Activated CD4-positive, alpha-beta T cell treated with anti-CD3 and anti-CD28 coated beads for 36 hours (primary cell): ENCODE measurements around the gene PLXNB3. TPM values are rescaled to one million over a fixed set of nuclear protein-coding genes. Genes with fewer than 3 reads are reported as not detected.
"Not testable (repeated sequence)": the region's sequence is repeated elsewhere in the genome, so short reads cannot be mapped to it uniquely, and the experiment has no call there.

ENCODE experiments used
- ATAC-seq: fragments of 200-7000 bp; cut with Tn5 transposase; one replicate; pipeline ENCODE4 v1.10.0; 2021; ENCODE audit warnings: mild to moderate bottlenecking, moderate library complexity
- CTCF ChIA-PET: fragments of 350-600 bp; sonication (Branson Sonifier 250); formaldehyde crosslinking; loops from one replicate; lab custom pipeline; 2021; ENCODE audit warnings: antibody characterized with exemption; lab: Charles Lee
- POLR2A ChIA-PET: fragments of 350-600 bp; sonication (Branson Sonifier 250); formaldehyde crosslinking; loops from one replicate; lab custom pipeline; 2021; ENCODE audit warnings: antibody characterized with exemption, inconsistent platforms; lab: Charles Lee
- DNase-seq: peaks from one replicate; pipeline ENCODE4 v3.0.0-alpha.2; 2020
- H3K27ac Mint-ChIP-seq: one replicate; pipeline ENCODE4 v1.8.0; 2021; ENCODE audit warnings: mixed read lengths
- H3K27me3 Mint-ChIP-seq: one replicate; pipeline ENCODE4 v1.8.0; 2021; ENCODE audit warnings: mixed read lengths
- H3K36me3 Mint-ChIP-seq: one replicate; pipeline ENCODE4 v1.8.0; 2021; ENCODE audit warnings: low read depth, mixed read lengths
- H3K4me1 Mint-ChIP-seq: one replicate; pipeline ENCODE4 v1.8.0; 2021; ENCODE audit warnings: mixed read lengths
- H3K4me3 Mint-ChIP-seq: one replicate; pipeline ENCODE4 v1.8.0; 2021; ENCODE audit warnings: mild to moderate bottlenecking, moderate library complexity, mixed read lengths
- H3K9me3 Mint-ChIP-seq: one replicate; pipeline ENCODE4 v1.8.0; 2021; ENCODE audit warnings: low read depth, mixed read lengths
- intact Hi-C, 2 experiments: fragments of 100-400 bp; cut with DNase I in 1 of 2; cut with micrococcal nuclease in 1 of 2; formaldehyde crosslinking; loops; one replicate each; pipeline versions ENCODE4 v1.14.2 to v1.15.1; 2022 to 2024; cut with DNase I, micrococcal nuclease
- total RNA-seq, 2 experiments: library from RNA; stranded (reverse); gene quantifications; one replicate each; pipeline ENCODE4 v1.2.3, GENCODE V29; 2021

The PLXNB3 gene
- total RNA-seq, 2 experiments from 2014 or later: 1.6 to 2.4 TPM

DNA sequence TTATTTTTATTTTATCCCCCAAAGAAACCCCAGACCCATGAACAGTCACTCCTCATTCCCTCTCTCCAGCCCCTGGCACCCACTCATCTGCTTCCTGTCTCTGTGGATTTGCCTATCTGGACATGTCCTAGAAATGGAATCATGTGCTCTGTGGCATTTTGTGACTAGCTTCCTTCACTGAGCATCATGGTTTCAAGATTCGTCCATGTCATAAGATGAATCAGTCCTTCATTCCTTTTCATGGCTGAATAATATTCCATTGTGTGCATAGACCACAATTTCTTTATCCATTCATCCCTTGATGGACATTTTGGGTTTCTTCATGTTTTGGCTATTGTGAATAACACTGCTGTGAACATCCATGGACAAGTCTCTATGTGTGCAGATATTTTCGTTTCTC, 29.2 kb upstream of the PLXNB3 start:
- DNase-seq (no peak), ATAC-seq (no peak)
- H3K9me3 Mint-ChIP-seq: peaks cover 3% of the 10 kb centered on the region
- peaks cover 12% of the 10 kb centered on the region for H3K36me3 Mint-ChIP-seq
- peaks cover 30% of the 10 kb centered on the region for H3K4me1 Mint-ChIP-seq
- H3K27ac Mint-ChIP-seq: no peak overlapping the region
- ChIA-PET POLR2A (no interaction called here), CTCF (interaction anchor here (0.7 kb wide), 1 partner anchor 52 kb away, joined by 3 read pairs; no protein-coding TSS in a partner anchor)
- intact Hi-C loops: no loop called here
- no peaks in the 10 kb centered on the region for H3K27me3 Mint-ChIP-seq
- H3K4me3 Mint-ChIP-seq: no peak overlapping the region

DNA sequence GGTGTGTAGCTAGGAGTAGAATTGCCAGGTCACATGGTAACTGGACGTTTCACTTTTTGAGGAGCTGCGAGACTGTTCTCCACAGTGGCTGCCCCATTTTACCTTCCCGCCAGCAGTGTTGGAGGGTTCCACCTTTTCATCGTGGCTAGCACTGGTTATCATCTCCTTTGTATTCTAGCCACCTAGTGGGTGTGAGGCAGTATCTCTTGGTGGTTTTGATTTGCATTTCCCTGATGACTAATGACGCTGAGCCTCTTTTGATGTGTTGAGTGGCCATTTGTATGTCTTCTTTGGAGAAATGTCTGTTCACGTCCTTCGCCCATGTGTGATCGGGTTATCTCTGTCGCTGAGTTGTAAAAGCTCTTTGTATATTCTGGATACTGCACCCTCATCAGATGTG, 28.8 kb upstream of the PLXNB3 start:
- POLR2A ChIA-PET: no interaction called here
- H3K36me3 Mint-ChIP-seq: peaks cover 12% of the 10 kb centered on the region
- peaks cover 35% of the 10 kb centered on the region for H3K4me1 Mint-ChIP-seq
- intact Hi-C loops: no loop called here
- peak; percentile 76 for ATAC-seq
- DNase-seq: peak; percentile 9
- peaks cover 3% of the 10 kb centered on the region for H3K9me3 Mint-ChIP-seq
- no peak overlapping the region for H3K27ac Mint-ChIP-seq
- no peak overlapping the region for H3K4me3 Mint-ChIP-seq
- H3K27me3 Mint-ChIP-seq: no peaks in the 10 kb centered on the region
- CTCF ChIA-PET: interaction anchor here (0.7 kb wide), 1 partner anchor 51 kb away, joined by 3 read pairs; no protein-coding TSS in a partner anchor

DNA sequence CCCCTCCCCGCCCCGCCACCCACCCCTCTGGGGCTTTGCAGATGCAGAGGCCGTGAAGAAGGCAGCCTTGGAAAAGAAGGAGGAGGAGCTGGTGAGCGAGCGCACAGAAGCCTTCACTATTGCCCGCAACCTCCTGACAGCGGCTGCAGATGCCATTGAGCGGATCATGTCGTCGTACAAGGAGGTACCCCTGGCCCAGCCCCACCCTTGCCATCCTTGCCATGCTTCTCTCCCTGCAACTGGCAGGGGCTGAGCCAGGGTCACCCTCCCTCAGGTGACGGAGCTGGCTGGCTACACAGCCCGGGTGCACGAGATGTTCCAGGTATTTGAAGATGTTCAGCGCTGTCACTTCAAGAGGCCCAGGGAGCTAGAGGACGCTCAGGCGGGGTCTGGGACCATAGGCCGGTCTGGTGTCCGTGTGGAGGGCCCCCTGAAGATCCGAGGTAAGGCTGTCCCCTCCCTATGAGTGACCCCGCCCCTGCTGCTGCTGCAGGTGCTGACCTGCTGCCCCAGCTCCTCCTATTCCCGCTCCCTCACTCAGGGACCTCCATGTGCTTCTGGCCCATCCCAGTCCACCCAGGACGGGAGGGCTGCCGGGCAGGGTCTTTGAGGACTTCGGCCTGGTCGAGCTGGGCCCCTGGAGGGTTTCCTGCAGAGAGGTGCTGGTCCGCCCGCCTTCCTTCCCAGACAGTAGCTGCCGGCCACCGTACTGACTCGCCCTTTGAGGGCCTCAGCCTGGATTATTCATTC, 27.8 kb upstream of the PLXNB3 start:
- Mint-ChIP-seq H3K9me3 (peaks cover 3% of the 10 kb centered on the region), H3K4me1 (peaks cover 34% of the 10 kb centered on the region), H3K27ac (no peak overlapping the region), H3K36me3 (peaks cover 10% of the 10 kb centered on the region), H3K27me3 (no peaks in the 10 kb centered on the region), H3K4me3 (no peak overlapping the region)
- CTCF ChIA-PET: no interaction called here
- DNase-seq: no peak
- intact Hi-C loops: no loop called here
- POLR2A ChIA-PET: no interaction called here
- no peak for ATAC-seq

DNA sequence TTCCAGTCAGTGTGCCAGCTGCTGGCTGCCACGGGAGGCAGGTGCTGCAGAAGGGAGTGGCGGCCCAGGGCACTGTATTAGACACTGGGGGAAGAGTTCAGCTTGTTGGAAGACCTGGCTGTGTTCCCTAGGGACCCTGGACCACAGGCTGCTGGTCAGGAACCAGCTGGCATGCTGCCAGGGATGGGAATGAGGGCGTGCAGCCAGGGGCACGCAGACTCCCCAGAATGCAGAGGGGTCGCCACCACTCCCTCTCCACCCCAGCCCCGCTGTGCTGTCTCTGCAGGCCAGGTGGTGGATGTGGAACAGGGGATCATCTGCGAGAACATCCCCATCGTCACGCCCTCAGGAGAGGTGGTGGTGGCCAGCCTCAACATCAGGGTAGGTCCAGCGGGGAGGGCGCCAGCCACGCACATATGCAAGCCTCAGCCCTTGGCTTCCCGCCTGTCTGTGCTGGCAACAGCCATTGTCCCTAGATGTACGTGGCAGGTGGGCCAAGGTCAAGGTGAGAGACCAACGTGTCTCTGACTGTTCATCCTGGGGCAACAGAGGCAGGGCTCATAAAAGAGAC, 27.1 kb upstream of the PLXNB3 start:
- ChIA-PET CTCF (interaction anchor here (0.5 kb wide), 1 partner anchor 70 kb away, joined by 3 read pairs; no protein-coding TSS in a partner anchor), POLR2A (no interaction called here)
- Mint-ChIP-seq H3K36me3 (peaks cover 3% of the 10 kb centered on the region), H3K4me1 (peaks cover 28% of the 10 kb centered on the region), H3K9me3 (no peaks in the 10 kb centered on the region), H3K4me3 (no peak overlapping the region), H3K27ac (no peak overlapping the region), H3K27me3 (no peaks in the 10 kb centered on the region)
- intact Hi-C loops: no loop called here
- DNase-seq (no peak), ATAC-seq (no peak)

DNA sequence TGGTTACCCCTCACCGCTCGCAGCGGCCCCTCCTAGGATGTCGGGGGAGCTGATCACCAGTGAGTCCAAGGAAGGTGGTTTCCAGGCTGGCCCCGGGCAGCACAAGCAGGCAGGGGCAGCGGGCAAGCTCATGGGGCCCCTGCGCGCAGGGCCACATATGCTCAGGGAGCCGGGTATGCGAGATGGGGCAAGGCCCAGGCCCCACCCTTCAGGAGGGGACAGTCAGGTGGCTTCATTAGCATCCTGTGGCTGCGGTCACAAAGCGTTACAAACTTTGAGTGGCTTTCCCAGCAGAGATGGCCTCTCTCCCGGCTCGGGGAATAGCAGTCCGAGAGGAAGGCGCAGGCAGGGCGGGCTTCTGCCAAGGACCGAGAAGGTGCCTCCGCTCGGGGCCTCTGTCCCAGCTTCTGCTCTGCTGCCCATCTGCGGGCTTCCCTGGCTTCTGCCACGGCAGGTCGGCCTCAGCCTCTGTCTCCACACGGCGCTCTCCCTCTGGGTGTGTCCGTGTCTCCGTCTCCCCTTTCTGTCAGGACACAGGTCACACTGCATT, 25.9 kb upstream of the PLXNB3 start:
- Mint-ChIP-seq H3K27ac (no peak overlapping the region), H3K4me1 (peaks cover 27% of the 10 kb centered on the region), H3K27me3 (no peaks in the 10 kb centered on the region), H3K9me3 (no peaks in the 10 kb centered on the region), H3K4me3 (no peak overlapping the region), H3K36me3 (peaks cover 3% of the 10 kb centered on the region)
- POLR2A ChIA-PET: no interaction called here
- ATAC-seq: no peak
- intact Hi-C loops: no loop called here
- no peak for DNase-seq
- CTCF ChIA-PET: no interaction called here

DNA sequence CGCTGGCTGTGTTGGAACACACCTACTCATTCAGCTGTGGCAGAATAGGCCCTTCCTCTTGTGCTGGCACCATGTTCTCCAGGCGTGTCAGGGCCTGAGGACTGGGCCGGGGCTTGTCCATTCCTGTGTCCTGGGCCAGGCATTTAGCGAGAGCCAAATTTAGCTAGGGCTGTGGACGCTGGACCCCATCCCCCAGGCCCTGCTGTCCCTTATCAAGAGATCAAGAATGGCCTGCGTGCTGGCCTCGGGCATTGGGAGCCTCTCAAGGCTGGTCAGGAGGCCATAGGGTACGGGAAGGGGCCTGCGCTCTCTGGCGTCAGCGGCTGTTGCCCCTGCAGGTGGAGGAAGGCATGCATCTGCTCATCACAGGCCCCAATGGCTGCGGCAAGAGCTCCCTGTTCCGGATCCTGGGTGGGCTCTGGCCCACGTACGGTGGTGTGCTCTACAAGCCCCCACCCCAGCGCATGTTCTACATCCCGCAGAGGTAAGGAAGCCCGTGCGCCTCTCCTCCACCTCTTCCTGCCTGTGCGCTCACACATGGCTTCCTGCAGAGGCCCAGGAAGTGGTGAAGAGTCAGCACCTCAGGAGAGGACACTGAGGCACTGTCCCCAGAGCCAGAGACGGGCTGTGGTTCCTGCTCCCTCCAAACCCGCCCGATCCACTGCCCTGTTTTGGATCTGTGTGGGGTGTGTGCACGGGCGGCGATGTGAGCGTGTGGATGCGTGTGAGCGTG, 24.1 kb upstream of the PLXNB3 start:
- no peak overlapping the region for H3K4me3 Mint-ChIP-seq
- H3K27ac Mint-ChIP-seq: peak overlapping the region; percentile 74
- CTCF ChIA-PET: interaction anchor here (0.5 to 0.8 kb wide), 2 partner anchors 50 to 201 kb away, joined by 3 read pairs; no protein-coding TSS in a partner anchor
- H3K27me3 Mint-ChIP-seq: peaks cover 3% of the 10 kb centered on the region
- peak; percentile 77 for ATAC-seq
- peak; percentile 34 for DNase-seq
- H3K36me3 Mint-ChIP-seq: no peaks in the 10 kb centered on the region
- intact Hi-C loops: no loop called here
- POLR2A ChIA-PET: no interaction called here
- H3K9me3 Mint-ChIP-seq: no peaks in the 10 kb centered on the region
- H3K4me1 Mint-ChIP-seq: peaks cover 26% of the 10 kb centered on the region

DNA sequence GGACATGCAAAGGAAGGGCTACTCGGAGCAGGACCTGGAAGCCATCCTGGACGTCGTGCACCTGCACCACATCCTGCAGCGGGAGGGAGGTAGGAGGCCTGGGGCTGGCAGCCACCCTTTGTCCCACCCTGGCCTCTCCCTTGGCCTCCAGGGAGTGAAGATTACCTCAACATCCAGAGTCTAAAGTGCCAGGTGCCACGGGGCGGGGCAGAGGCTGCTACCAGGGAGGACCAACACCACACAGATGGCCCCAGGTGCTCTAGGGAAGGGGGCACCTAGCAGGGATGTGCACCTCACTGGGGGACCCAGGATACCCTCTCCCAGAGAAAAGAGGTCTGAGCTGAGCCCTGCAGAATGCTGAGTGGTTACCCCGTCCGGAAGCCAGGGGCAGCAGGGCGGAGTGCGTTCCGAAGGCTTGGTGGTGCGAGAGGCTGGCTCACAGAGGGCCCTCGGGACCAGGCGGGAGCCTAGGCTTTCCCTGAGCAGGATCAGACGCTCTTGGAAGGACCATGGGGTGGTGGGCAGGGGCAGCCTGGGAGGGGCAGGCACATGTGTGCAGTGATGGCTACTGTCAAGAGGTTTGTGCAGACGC, 23.3 kb upstream of the PLXNB3 start:
- Mint-ChIP-seq H3K4me1 (peaks cover 18% of the 10 kb centered on the region), H3K36me3 (no peaks in the 10 kb centered on the region), H3K4me3 (no peak overlapping the region), H3K9me3 (no peaks in the 10 kb centered on the region), H3K27me3 (peaks cover 5% of the 10 kb centered on the region), H3K27ac (peak overlapping the region; percentile 74)
- DNase-seq (no peak), ATAC-seq (no peak)
- ChIA-PET CTCF (no interaction called here), POLR2A (no interaction called here)
- intact Hi-C loops: no loop called here

DNA sequence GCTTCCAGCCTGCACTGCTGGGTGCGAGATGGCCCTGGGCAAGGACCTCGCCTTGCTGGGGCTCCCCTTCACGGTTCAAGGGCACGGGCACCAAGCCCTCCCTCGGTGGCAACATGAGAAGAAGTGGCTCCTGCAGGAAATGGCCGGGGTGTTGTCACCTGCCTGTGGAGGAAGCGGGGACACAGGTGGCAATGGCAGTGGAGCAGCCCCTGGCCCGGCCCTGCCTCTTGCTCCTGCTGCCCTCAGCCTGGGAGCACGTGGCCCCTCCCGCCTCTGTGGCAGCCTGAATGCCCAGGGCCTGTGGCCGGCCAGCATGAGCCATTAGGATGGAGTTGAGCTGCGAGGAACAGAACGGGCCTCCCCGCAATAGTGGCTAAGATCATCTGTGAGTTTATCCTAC, 22.6 kb upstream of the PLXNB3 start:
- POLR2A ChIA-PET: no interaction called here
- intact Hi-C loops: no loop called here
- ATAC-seq (no peak), DNase-seq (no peak)
- H3K9me3 Mint-ChIP-seq: no peaks in the 10 kb centered on the region
- CTCF ChIA-PET: no interaction called here
- H3K27ac Mint-ChIP-seq: no peak overlapping the region
- H3K27me3 Mint-ChIP-seq: peaks cover 5% of the 10 kb centered on the region
- H3K4me1 Mint-ChIP-seq: peaks cover 18% of the 10 kb centered on the region
- no peak overlapping the region for H3K4me3 Mint-ChIP-seq
- no peaks in the 10 kb centered on the region for H3K36me3 Mint-ChIP-seq

DNA sequence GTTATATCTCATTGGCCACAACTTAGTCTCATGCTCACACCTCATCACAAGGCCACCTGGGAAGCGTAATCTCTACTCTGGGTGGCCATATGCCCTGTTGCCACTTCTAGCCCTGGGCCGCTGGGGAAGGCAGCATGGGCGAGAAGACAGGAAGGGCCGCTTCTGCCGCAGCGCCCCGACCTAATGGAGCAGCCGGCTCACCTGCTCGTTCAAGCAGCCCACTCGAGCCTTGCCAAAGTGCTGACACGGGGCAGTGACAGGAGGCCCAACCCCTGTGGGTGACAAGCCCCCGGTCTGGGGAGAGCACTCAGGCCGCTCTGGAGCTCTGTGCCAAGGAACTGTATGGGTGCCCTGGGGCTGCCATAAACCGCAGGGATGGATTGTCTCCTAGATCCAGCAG, 21.9 kb upstream of the PLXNB3 start:
- peaks cover 18% of the 10 kb centered on the region for H3K4me1 Mint-ChIP-seq
- CTCF ChIA-PET, POLR2A ChIA-PET, H3K27me3 Mint-ChIP-seq, H3K9me3 Mint-ChIP-seq, DNase-seq, ATAC-seq, H3K4me3 Mint-ChIP-seq, intact Hi-C loops, H3K27ac Mint-ChIP-seq, H3K36me3 Mint-ChIP-seq: not testable (repeated sequence)

DNA sequence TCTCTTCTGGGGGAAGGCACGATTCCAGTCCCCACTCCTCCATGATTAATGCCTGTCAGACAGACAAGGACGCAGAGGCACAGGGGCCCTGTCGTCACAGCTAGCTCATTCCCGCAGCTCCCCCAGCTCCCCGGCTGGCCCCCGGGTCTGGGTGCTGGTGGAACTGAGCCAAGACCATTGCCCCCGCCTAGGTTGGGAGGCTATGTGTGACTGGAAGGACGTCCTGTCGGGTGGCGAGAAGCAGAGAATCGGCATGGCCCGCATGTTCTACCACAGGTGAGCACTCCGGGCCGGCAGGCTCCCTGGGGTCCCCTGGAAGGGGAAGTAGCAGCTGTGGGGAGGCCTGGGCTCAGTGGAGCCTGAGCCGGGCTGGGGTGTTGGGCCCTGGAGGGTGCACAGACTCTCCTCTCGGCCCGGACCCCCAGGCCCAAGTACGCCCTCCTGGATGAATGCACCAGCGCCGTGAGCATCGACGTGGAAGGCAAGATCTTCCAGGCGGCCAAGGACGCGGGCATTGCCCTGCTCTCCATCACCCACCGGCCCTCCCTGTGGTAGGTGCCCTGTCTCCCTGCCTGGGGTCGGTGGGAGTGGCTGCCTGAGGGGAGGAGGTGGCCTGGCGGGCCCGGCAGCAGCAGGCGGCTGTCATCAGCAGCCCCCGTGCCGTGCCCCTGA, 21.1 kb upstream of the PLXNB3 start:
- POLR2A ChIA-PET, DNase-seq, H3K9me3 Mint-ChIP-seq, CTCF ChIA-PET, H3K27ac Mint-ChIP-seq, intact Hi-C loops, H3K4me3 Mint-ChIP-seq, H3K27me3 Mint-ChIP-seq, ATAC-seq, H3K36me3 Mint-ChIP-seq: not testable (repeated sequence)
- peaks cover 18% of the 10 kb centered on the region for H3K4me1 Mint-ChIP-seq
